Thoracic aorta (tissue), 2 donors: Measurements from ENCODE around the gene KRT71. TPM values are rescaled to one million over a fixed set of nuclear protein-coding genes. Genes with fewer than 3 reads are reported as not detected.

Experiments used
- ATAC-seq: fragments of 150-250 bp; one replicate; pipeline ENCODE4 v1.8.0; 2017; ENCODE audit warnings: low read depth; ENCODE audit not compliant: insufficient number of reproducible peaks, low FRiP score
- DNase-seq: peaks from one replicate; pipeline ENCODE4 v3.0.0-alpha.2; 2020; ENCODE audit warnings: low spot score
- H3K27ac ChIP-seq, 2 donors: fragments of 200-600 bp; sonication (generic); 1 replicate in 1 of 2; 2 replicates in 1 of 2; pipeline ENCODE4 v1.5.1; 2016; ENCODE audit warnings: mild to moderate bottlenecking in 2 of 2, moderate library complexity in 2 of 2
- H3K27me3 ChIP-seq: fragments of 200-600 bp; sonication (generic); replicated peaks from 2 replicates; pipeline ENCODE4 v1.6.0; 2016; ENCODE audit warnings: mild to moderate bottlenecking; ENCODE audit not compliant: insufficient read depth
- H3K36me3 ChIP-seq: fragments of 200-600 bp; sonication (generic); one replicate; pipeline ENCODE4 v1.5.1; 2016
- H3K4me1 ChIP-seq, 2 donors: fragments of 200-600 bp; sonication (generic); 1 replicate in 1 of 2; 2 replicates in 1 of 2; pipeline versions ENCODE4 v1.5.1 to v1.6.0; 2016; ENCODE audit warnings: low read depth in 2 of 2, mild to moderate bottlenecking in 1 of 2; ENCODE audit not compliant: control insufficient read depth in 1 of 2
- H3K4me3 ChIP-seq: fragments of 200-600 bp; sonication (generic); 2 replicates; pipeline ENCODE4 v1.5.1; 2016; ENCODE audit warnings: mild to moderate bottlenecking
- H3K9me3 ChIP-seq: fragments of 200-600 bp; sonication (generic); 2 replicates; pipeline ENCODE4 v1.5.1; 2016
- CTCF ChIP-seq: fragments of 200-600 bp; sonication (generic); IDR thresholded peaks from one replicate; pipeline ENCODE4 v1.5.1; 2019; ENCODE audit warnings: antibody characterized with exemption
- total RNA-seq, 2 donors: library from RNA; depleted of rRNA; stranded (reverse); fragments of >200 nt; gene quantifications; one replicate each; pipeline versions ENCODE4 v1.1.0 to v1.2.3, GENCODE V29; 2016

Gene KRT71
- total RNA-seq, 2 donors from 2014 or later: not detected

GRCh38 chr12:52495389-52495788, 57.6 kb downstream of the KRT71 start:
- Histone ChIP-seq H3K27ac (no peak overlapping the region), H3K4me3 (no peak overlapping the region), H3K9me3 (no peaks in the 10 kb centered on the region), H3K27me3 (no peaks in the 10 kb centered on the region), H3K4me1 (no peaks in the 10 kb centered on the region), H3K36me3 (no peaks in the 10 kb centered on the region)
- ATAC-seq (no peak), DNase-seq (no peak)
- TF ChIP-seq CTCF: no peak

- no peak overlapping the region for H3K27ac ChIP-seq
- H3K36me3 ChIP-seq: no peaks in the 10 kb centered on the region
- H3K27me3 ChIP-seq: no peaks in the 10 kb centered on the region
- no peak for TF ChIP-seq CTCF
- no peak for DNase-seq
- no peaks in the 10 kb centered on the region for H3K4me1 ChIP-seq
- no peaks in the 10 kb centered on the region for H3K9me3 ChIP-seq
- ATAC-seq: no peak
- no peak overlapping the region for H3K4me3 ChIP-seq
Measured at GRCh38 chr12:52494518-52494917, 58.4 kb downstream of the KRT71 start.

DNA sequence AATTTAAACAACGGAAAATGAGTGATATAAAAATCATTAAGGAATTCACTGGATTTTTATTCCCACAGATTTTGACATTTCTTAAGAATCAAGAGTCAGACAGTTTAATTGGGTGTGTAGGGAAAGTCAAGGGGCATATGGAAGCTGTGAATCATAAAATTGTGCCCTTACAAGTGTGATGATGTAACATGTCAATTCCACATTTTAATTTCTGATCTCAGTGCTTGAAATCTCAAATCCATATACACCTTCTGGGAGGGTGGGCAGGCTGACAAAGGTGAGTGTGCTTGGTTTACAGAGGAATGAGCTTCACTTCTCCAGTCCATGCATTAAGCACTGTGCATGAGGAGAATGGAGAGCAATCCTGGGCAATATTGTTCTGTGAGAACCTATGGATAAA, 58.8 kb downstream of the KRT71 start:
- ATAC-seq: no peak
- H3K4me1 ChIP-seq: no peaks in the 10 kb centered on the region
- no peak overlapping the region for H3K4me3 ChIP-seq
- no peak for TF ChIP-seq CTCF
- H3K9me3 ChIP-seq: no peaks in the 10 kb centered on the region
- no peaks in the 10 kb centered on the region for H3K27me3 ChIP-seq
- no peaks in the 10 kb centered on the region for H3K36me3 ChIP-seq
- no peak for DNase-seq
- no peak overlapping the region for H3K27ac ChIP-seq

Other genes with a start within 250 kb of the KRT71 start
- not detected for gene KRT83, start 231.7 kb downstream of the KRT71 start, total RNA-seq
- gene KRT85, start 185.7 kb downstream of the KRT71 start, total RNA-seq: not detected
- gene KRT84, start 167.5 kb downstream of the KRT71 start, total RNA-seq: not detected
- gene KRT82, start 146.8 kb downstream of the KRT71 start, total RNA-seq: not detected
- not detected for gene KRT75, start 118.8 kb downstream of the KRT71 start, total RNA-seq
- under 1 TPM in 1 of 2 donors, not detected in 1; 0.41 TPM for gene KRT6B, start 101.0 kb downstream of the KRT71 start, total RNA-seq
- not detected for gene KRT6C, start 79.3 kb downstream of the KRT71 start, total RNA-seq
- under 1 TPM in 1 of 2 donors, not detected in 1; 0.68 TPM for gene KRT6A, start 59.9 kb downstream of the KRT71 start, total RNA-seq
- 1 to 10 TPM in 1 of 2 donors, not detected in 1; 7.6 TPM for gene KRT5, start 32.8 kb downstream of the KRT71 start, total RNA-seq
- gene KRT74, start 20.7 kb upstream of the KRT71 start, total RNA-seq: not detected
- gene KRT72, start 48.3 kb upstream of the KRT71 start, total RNA-seq: not detected
- not detected for gene KRT73, start 65.4 kb upstream of the KRT71 start, total RNA-seq
- 1 to 10 TPM in 1 of 2 donors, not detected in 1; 1.4 TPM for gene KRT2, start 99.1 kb upstream of the KRT71 start, total RNA-seq
- 1 to 10 TPM in 1 of 2 donors, not detected in 1; 3.5 TPM for gene KRT1, start 127.3 kb upstream of the KRT71 start, total RNA-seq
- under 1 TPM in 1 of 2 donors, not detected in 1; 0.41 TPM for gene KRT77, start 150.4 kb upstream of the KRT71 start, total RNA-seq
- not detected for gene KRT76, start 224.2 kb upstream of the KRT71 start, total RNA-seq
- gene KRT3, start 243.0 kb upstream of the KRT71 start, total RNA-seq: not detected